AG04449 (cell line): ENCODE data around the gene EGFL8.

Experiments
- CTCF ChIA-PET: fragments of 350-600 bp; formaldehyde crosslinking; extraction: SDS; loops from one replicate; lab custom pipeline; 2021; ENCODE audit warnings: antibody characterized with exemption; lab: Yijun Ruan, JAX
- POLR2A ChIA-PET: fragments of 400-600, 350-600 bp; formaldehyde crosslinking; extraction: SDS; loops from one replicate; lab custom pipeline; 2020; ENCODE audit warnings: antibody characterized with exemption, inconsistent platforms; lab: Yijun Ruan, JAX
- DNase-seq: peaks from one replicate; pipeline ENCODE4 v3.0.0-alpha.2; 2010; ENCODE audit warnings: low read depth, low spot score
- H3K4me3 ChIP-seq: 2 replicates; pipeline ENCODE4 v1.5.1; 2011; ENCODE audit warnings: low read depth, mild to moderate bottlenecking, control low read depth, low read length
- TF ChIP-seq, protein P1 (sequence below): IDR thresholded peaks from one replicate; pipeline ENCODE4 v1.5.1; 2011; ENCODE audit warnings: mild to moderate bottlenecking, moderate library complexity, low read length, control low read depth, inconsistent platforms; ENCODE audit not compliant: insufficient read depth; ENCODE audit errors: missing control alignments

The EGFL8 gene

DNA sequence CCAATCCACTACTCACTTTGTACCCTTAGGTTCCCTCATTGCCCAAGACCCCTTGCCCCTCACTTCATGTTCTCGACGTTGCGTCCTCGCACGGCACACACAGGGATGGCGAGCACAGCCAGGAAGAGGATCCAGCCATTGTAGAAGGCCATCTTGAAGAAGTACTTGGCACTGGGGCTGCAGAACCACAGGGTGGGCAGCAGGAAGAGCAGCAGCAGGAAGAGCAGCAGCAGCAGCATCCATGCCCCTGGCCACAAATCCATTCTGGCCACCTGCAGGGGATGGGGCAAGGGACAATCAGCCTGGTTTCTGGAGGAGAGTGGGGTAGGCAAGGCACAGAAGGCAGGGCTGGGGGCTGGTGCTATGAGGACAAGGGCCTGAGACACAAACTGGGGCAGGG is 6.8 kb downstream of the EGFL8 start:
- ChIA-PET POLR2A (interaction anchor here (0.6 kb wide), 1 partner anchor 25 kb away, joined by 3 read pairs; no protein-coding TSS in a partner anchor), CTCF (interaction anchor here (1.5 to 2.1 kb wide), 3 partner anchors 9 to 123 kb away, joined by 4 to 7 read pairs (median 4); no protein-coding TSS in a partner anchor)
- H3K4me3 ChIP-seq = no peak overlapping the region
- no peak for DNase-seq
- TF ChIP-seq, protein P1, sequence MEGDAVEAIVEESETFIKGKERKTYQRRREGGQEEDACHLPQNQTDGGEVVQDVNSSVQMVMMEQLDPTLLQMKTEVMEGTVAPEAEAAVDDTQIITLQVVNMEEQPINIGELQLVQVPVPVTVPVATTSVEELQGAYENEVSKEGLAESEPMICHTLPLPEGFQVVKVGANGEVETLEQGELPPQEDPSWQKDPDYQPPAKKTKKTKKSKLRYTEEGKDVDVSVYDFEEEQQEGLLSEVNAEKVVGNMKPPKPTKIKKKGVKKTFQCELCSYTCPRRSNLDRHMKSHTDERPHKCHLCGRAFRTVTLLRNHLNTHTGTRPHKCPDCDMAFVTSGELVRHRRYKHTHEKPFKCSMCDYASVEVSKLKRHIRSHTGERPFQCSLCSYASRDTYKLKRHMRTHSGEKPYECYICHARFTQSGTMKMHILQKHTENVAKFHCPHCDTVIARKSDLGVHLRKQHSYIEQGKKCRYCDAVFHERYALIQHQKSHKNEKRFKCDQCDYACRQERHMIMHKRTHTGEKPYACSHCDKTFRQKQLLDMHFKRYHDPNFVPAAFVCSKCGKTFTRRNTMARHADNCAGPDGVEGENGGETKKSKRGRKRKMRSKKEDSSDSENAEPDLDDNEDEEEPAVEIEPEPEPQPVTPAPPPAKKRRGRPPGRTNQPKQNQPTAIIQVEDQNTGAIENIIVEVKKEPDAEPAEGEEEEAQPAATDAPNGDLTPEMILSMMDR = no peak

DNA sequence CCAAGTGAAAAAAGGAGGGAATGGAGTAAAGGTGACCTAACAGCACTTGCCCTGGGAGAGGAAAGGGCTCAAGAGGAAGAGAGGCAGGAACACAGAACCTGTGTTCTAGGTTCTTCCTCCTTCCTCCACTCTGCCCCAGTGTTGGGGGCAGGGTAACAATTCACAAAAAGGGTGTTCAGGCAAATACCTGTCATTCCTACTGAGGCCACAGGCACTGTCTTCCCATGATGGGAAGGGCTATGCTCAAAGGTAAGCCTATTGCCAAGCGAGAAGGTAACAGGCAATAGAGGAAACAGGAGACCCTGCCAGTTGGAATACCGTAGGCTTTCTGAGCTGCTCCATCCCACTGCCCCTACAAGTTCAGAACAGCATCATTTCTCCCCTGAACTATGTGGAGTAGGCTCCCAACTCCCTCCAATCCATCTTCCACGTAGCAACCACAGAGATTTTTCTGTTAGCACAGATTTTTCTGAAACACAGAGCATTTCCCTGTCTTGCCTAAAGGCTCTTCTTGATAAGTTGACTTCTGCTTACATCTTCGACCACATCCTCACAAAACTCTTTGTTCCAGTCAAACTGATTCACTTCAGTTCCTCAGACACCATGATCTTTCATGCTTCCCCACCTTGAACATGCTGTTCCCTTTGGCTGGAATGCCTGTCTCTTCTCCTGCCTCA is 8.8 kb downstream of the EGFL8 start:
- CTCF ChIA-PET = interaction anchor here (2.0 to 2.1 kb wide), 2 partner anchors 11 to 125 kb away, joined by 4 to 7 read pairs; no protein-coding TSS in a partner anchor
- DNase-seq = no peak
- no peak overlapping the region for H3K4me3 ChIP-seq
- TF ChIP-seq, protein P1 = no peak
- POLR2A ChIA-PET = no interaction called here

DNA sequence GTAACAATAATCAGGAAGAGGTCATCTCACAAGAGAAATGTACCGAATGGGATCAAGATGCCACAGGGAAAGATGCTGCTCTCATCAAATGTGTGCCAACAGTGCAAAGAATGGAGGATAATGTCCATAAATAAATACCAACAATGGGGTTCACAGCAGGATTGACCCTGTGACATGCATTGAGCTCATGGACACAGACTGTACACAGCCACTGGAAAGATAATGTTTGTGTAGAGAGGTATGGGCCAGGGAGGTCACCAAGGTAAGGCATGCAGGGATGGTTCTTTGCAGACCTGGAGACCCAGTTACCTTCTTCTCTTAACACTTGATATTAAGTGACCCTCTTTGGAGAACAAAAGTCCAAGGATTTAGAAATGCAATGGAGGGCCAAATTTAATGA is 10.0 kb downstream of the EGFL8 start:
- ChIA-PET POLR2A (no interaction called here), CTCF (no interaction called here)
- TF ChIP-seq, protein P1 = no peak
- no peak for DNase-seq
- H3K4me3 ChIP-seq = peak overlapping the region; percentile 97

DNA sequence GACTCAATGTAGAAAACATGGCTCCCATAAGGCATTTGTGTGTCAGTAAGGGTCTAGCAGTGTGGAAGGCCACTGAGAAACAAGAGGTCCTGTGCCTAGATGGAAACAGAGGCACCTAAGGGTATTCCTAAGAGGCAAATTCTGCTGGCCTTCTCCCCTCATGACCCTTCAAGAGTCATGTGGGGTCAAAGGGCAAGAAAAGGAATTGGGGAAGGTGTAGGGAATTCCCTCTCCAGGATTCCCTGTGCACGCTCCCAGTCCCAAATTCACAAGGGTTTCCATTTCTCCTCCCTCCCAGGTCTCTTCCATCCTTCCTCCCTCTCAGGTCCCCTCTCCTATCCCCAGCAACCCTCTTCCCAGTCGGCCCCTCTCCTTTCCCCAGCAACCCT is 10.9 kb downstream of the EGFL8 start:
- TF ChIP-seq, protein P1 = no peak
- no peak for DNase-seq
- ChIA-PET POLR2A (no interaction called here), CTCF (no interaction called here)
- H3K4me3 ChIP-seq = peak overlapping the region; percentile 97

DNA sequence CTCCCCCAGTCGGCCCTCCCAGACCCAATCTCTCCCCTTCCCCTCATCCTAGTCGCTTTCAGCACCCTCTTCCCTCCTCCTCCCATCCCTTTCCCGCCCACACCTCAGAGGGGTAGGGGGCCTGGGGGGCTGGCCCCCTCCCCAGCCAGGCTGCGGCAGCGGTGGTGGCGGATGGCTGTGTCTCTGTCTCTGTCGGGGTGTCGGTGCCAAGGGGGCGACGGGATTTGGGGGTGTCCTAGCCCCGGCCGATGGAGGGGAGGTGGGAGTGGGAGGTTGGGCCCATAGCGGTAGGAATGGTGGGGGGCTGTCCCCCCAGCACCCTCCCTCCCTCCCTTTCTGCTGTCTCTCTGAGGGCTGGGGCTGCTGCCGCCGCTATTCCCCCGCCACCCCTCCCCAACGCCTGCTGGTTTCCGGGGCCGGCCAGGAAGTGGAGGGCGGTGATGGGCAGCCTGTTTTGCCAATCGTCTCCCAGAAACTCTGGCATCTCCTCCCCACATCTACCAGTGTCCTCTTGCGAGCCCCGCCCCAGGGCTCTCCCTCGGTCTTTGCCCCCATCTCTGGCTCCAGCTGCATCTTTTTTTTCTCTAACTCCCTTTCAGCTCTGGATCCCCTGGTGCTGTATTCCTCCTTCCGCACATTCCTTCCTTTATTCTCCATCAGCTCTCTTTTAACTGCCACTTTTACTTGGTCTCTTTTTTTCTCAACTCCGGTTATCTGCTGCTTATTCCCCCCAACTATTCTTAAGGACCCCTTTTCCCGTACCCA is 11.5 kb downstream of the EGFL8 start, which contains the start of gene AGPAT1:
AGPAT1 (minus strand) TSS at position 374 of the 765 bp plus-strand sequence. CDS start 4,588 bp downstream, outside the sequence.
- peak; percentile 82 for DNase-seq
- TF ChIP-seq, protein P1 = no peak
- ChIA-PET CTCF (interaction anchor here (1.0 to 2.1 kb wide), 3 partner anchors 14 to 57 kb away, joined by 5 to 7 read pairs (median 6); partner anchors contain the start of genes GPSM3 and PBX2), POLR2A (interaction anchor here (0.6 to 2.4 kb wide), 4 partner anchors 19 to 796 kb away, joined by 3 to 8 read pairs (median 6); partner anchors contain the start of gene FKBPL)
- peak within 1 kb of the TSS; percentile 97 for H3K4me3 ChIP-seq
